HEK293 (cell line): ENCODE measurements around the gene INF2.
A peak's percentile ranks its signal among the peaks of the same experiment; 100 is the strongest.

ENCODE experiments used
- CTCF ChIA-PET: fragments of 350-600 bp; formaldehyde crosslinking; extraction: SDS; loops from one replicate; lab custom pipeline; 2021; ENCODE audit warnings: antibody characterized with exemption; lab: Yijun Ruan, JAX
- POLR2A ChIA-PET: fragments of 300-600 bp; formaldehyde crosslinking; extraction: SDS; loops from one replicate; lab custom pipeline; 2020; ENCODE audit warnings: antibody characterized with exemption, inconsistent platforms; lab: Yijun Ruan, JAX
- H3K27ac ChIP-seq: fragments of 200-500 bp; sonication (Bioruptor generic); 2 replicates; pipeline ENCODE4 v1.5.1; 2014; ENCODE audit warnings: low read depth, low read length, control low read depth, inconsistent platforms; ENCODE audit errors: extremely low read depth
- H3K36me3 ChIP-seq, 2 experiments: fragments of 200-500 bp in 1 of 2; sonication (Bioruptor generic) in 1 of 2; 1 replicate in 1 of 2; 2 replicates in 1 of 2; pipeline ENCODE4 v1.5.1; 2014 to 2017; ENCODE audit warnings: inconsistent platforms in 2 of 2, low read length in 2 of 2; ENCODE audit not compliant: control insufficient read depth in 2 of 2, insufficient read depth in 1 of 2
- H3K4me1 ChIP-seq: fragments of 200-500 bp; sonication (Bioruptor generic); 2 replicates; pipeline ENCODE4 v1.5.1; 2014; ENCODE audit warnings: mild to moderate bottlenecking, low read length, inconsistent platforms; ENCODE audit not compliant: control insufficient read depth, insufficient read depth
- H3K4me3 ChIP-seq: 2 replicates; pipeline ENCODE4 v1.5.1; 2011; ENCODE audit warnings: low read depth, mild to moderate bottlenecking, control low read depth, low read length, moderate library complexity
- H3K9me3 ChIP-seq: fragments of 200-500 bp; sonication (Bioruptor generic); 2 replicates; pipeline ENCODE4 v1.5.1; 2014; ENCODE audit warnings: low read depth, low read length, inconsistent platforms; ENCODE audit not compliant: control insufficient read depth, insufficient read depth
- EGR2 ChIP-seq: fragments of 450-650 bp; formaldehyde crosslinking; IDR thresholded peaks from 2 replicates; pipeline ENCODE4 v1.5.1; 2016; ENCODE audit warnings: low read depth, missing biosample characterization, missing genetic modification characterization
- GLI2 ChIP-seq: fragments of 450-650 bp; formaldehyde crosslinking; IDR thresholded peaks from 2 replicates; pipeline ENCODE4; 2017; ENCODE audit warnings: missing biosample characterization, missing genetic modification characterization, low read depth, borderline replicate concordance
- HOXD13 ChIP-seq: sonication (generic); formaldehyde crosslinking; IDR thresholded peaks from 2 replicates; pipeline ENCODE4 v1.8.0; 2022; ENCODE audit warnings: missing genetic modification reagents, borderline replicate concordance
- INSM2 ChIP-seq: fragments of 450-650 bp; formaldehyde crosslinking; IDR thresholded peaks from 2 replicates; pipeline ENCODE4 v1.5.1; 2016; ENCODE audit warnings: missing biosample characterization, missing genetic modification characterization
- PBX3 ChIP-seq: sonication (generic); formaldehyde crosslinking; IDR thresholded peaks from 2 replicates; pipeline ENCODE4 v1.8.1; 2022; ENCODE audit warnings: mild to moderate bottlenecking, moderate library complexity, missing genetic modification reagents
- REPIN1 ChIP-seq: fragments of 450-650 bp; formaldehyde crosslinking; IDR thresholded peaks from 2 replicates; pipeline ENCODE4 v1.5.1; 2017; ENCODE audit warnings: missing biosample characterization, missing genetic modification characterization, low read depth
- WT1 ChIP-seq: fragments of 450-650 bp; formaldehyde crosslinking; IDR thresholded peaks from 2 replicates; pipeline ENCODE4 v1.5.1; 2016; ENCODE audit warnings: missing biosample characterization, missing genetic modification characterization
- YY2 ChIP-seq: fragments of 450-650 bp; formaldehyde crosslinking; IDR thresholded peaks from 2 replicates; pipeline ENCODE4 v1.5.1; 2016; ENCODE audit warnings: missing biosample characterization, missing genetic modification characterization
- ZBTB49 ChIP-seq: fragments of 450-650 bp; formaldehyde crosslinking; IDR thresholded peaks from 2 replicates; pipeline ENCODE4 v1.5.1; 2016; ENCODE audit warnings: missing biosample characterization, missing genetic modification characterization, low read depth
- ZEB2 ChIP-seq: fragments of 450-650 bp; formaldehyde crosslinking; IDR thresholded peaks from 2 replicates; pipeline ENCODE4 v1.5.1; 2016; ENCODE audit warnings: missing biosample characterization, missing genetic modification characterization
- ZFHX2 ChIP-seq: fragments of 450-650 bp; formaldehyde crosslinking; conservative IDR thresholded peaks from 2 replicates; pipeline ENCODE4 v1.5.1; 2016; ENCODE audit warnings: missing biosample characterization, missing genetic modification characterization
- ZFP3 ChIP-seq: fragments of 450-650 bp; formaldehyde crosslinking; IDR thresholded peaks from 2 replicates; pipeline ENCODE4 v1.5.1; 2016; ENCODE audit warnings: low read depth, missing biosample characterization, missing genetic modification characterization
- ZNF133 ChIP-seq: fragments of 450-650 bp; formaldehyde crosslinking; IDR thresholded peaks from 2 replicates; pipeline ENCODE4 v1.5.1; 2016; ENCODE audit warnings: missing biosample characterization, missing genetic modification characterization
- ZNF214 ChIP-seq: fragments of 450-650 bp; formaldehyde crosslinking; IDR thresholded peaks from 2 replicates; pipeline ENCODE4 v1.5.1; 2017; ENCODE audit warnings: missing biosample characterization, mild to moderate bottlenecking, missing genetic modification characterization, borderline replicate concordance
- ZNF26 ChIP-seq: fragments of 450-650 bp; formaldehyde crosslinking; IDR thresholded peaks from 2 replicates; pipeline ENCODE4 v1.5.1; 2016; ENCODE audit warnings: missing biosample characterization, missing genetic modification characterization
- ZNF302 ChIP-seq: fragments of 450-650 bp; formaldehyde crosslinking; IDR thresholded peaks from 2 replicates; pipeline ENCODE4 v1.5.1; 2016; ENCODE audit warnings: missing biosample characterization, missing genetic modification characterization, low read depth
- ZNF341 ChIP-seq: fragments of 450-650 bp; formaldehyde crosslinking; IDR thresholded peaks from 2 replicates; pipeline ENCODE4; 2016; ENCODE audit warnings: low read depth, missing biosample characterization, missing genetic modification characterization
- ZNF529 ChIP-seq: fragments of 450-650 bp; formaldehyde crosslinking; IDR thresholded peaks from 2 replicates; pipeline ENCODE4 v1.5.1; 2017; ENCODE audit warnings: missing genetic modification characterization, missing biosample characterization; ENCODE audit not compliant: insufficient replicate concordance
- ZNF544 ChIP-seq: fragments of 450-650 bp; formaldehyde crosslinking; IDR thresholded peaks from 2 replicates; pipeline ENCODE4 v1.5.0; 2017; ENCODE audit warnings: missing biosample characterization, missing genetic modification characterization
- ZNF549 ChIP-seq: fragments of 450-650 bp; IDR thresholded peaks from 2 replicates; pipeline ENCODE4 v1.5.1; 2018; ENCODE audit warnings: missing biosample characterization, missing genetic modification characterization, mild to moderate bottlenecking, inconsistent platforms, moderate library complexity
- ZNF639 ChIP-seq: fragments of 450-650 bp; formaldehyde crosslinking; IDR thresholded peaks from 2 replicates; pipeline ENCODE4 v1.5.1; 2016; ENCODE audit warnings: missing biosample characterization, missing genetic modification characterization
- ZNF654 ChIP-seq: fragments of 450-650 bp; formaldehyde crosslinking; IDR thresholded peaks from 2 replicates; pipeline ENCODE4 v1.5.1; 2016; ENCODE audit warnings: low read depth, missing biosample characterization, missing genetic modification characterization
- ZNF704 ChIP-seq: fragments of 450-650 bp; formaldehyde crosslinking; IDR thresholded peaks from 2 replicates; pipeline ENCODE4 v1.5.1; 2016; ENCODE audit warnings: missing biosample characterization, missing genetic modification characterization
- ZNF707 ChIP-seq: fragments of 450-650 bp; formaldehyde crosslinking; IDR thresholded peaks from 2 replicates; pipeline ENCODE4 v1.5.1; 2016; ENCODE audit warnings: missing biosample characterization, missing genetic modification characterization
- ZNF768 ChIP-seq: fragments of 450-650 bp; formaldehyde crosslinking; IDR thresholded peaks from 2 replicates; pipeline ENCODE4 v1.5.1; 2018; ENCODE audit warnings: missing biosample characterization, mild to moderate bottlenecking, missing genetic modification characterization
- ZNF776 ChIP-seq: fragments of 450-650 bp; formaldehyde crosslinking; IDR thresholded peaks from 2 replicates; pipeline ENCODE4 v1.5.0; 2017; ENCODE audit warnings: missing biosample characterization, missing genetic modification characterization, borderline replicate concordance
- ZNF777 ChIP-seq: fragments of 450-650 bp; formaldehyde crosslinking; IDR thresholded peaks from 2 replicates; pipeline ENCODE4 v1.5.1; 2017; ENCODE audit warnings: missing biosample characterization, missing genetic modification characterization, borderline replicate concordance
- ZNF792 ChIP-seq: fragments of 450-650 bp; formaldehyde crosslinking; IDR thresholded peaks from 2 replicates; pipeline ENCODE4 v1.5.1; 2016; ENCODE audit warnings: missing biosample characterization, missing genetic modification characterization

The INF2 gene

GRCh38 chr14:104659764-104660523 is 29.5 kb upstream of the INF2 start (continued):
- TF ChIP-seq ZNF639 (tag by site-specific recombination), result no peak
- no peak for TF ChIP-seq REPIN1 (tag by site-specific recombination)
- TF ChIP-seq ZNF133, result no peak
- TF ChIP-seq ZFHX2, result peak; percentile 23; the same call in 1 of the 2 replicates
- TF ChIP-seq ZNF26 (tag by site-specific recombination), result no peak
- TF ChIP-seq EGR2 (tag by site-specific recombination), result peak; percentile 21; the same call in 1 of the 2 replicates
- TF ChIP-seq ZNF704 (tag by site-specific recombination), result no peak
- TF ChIP-seq ZNF544 (tag by site-specific recombination), result no peak
- TF ChIP-seq YY2 (tag by site-specific recombination), result no peak
- no peak for TF ChIP-seq WT1

- POLR2A ChIA-PET, result no interaction called here
- H3K4me1 ChIP-seq, result no peaks in the 10 kb centered on the region
- CTCF ChIA-PET, result no interaction called here
Observed at GRCh38 chr14:104660597-104660996, 28.8 kb upstream of the INF2 start.

More at GRCh38 chr14:104660597-104660996, 28.8 kb upstream of the INF2 start:
- Histone ChIP-seq H3K9me3 (no peaks in the 10 kb centered on the region), H3K36me3 (no peaks in the 10 kb centered on the region), H3K27ac (no peak overlapping the region), H3K4me3 (no peak overlapping the region)
- no peak for TF ChIP-seq ZNF776 (tag by site-specific recombination)
- TF ChIP-seq PBX3, result no peak
- TF ChIP-seq ZNF768 (tag by site-specific recombination), result no peak
- no peak for TF ChIP-seq ZNF777
- TF ChIP-seq ZNF302 (tag by site-specific recombination), result no peak
- no peak for TF ChIP-seq ZEB2
- TF ChIP-seq ZFP3 (tag by site-specific recombination), result no peak
- TF ChIP-seq ZNF214, result no peak
- no peak for TF ChIP-seq INSM2
- TF ChIP-seq ZNF341 (tag by site-specific recombination), result no peak
- no peak for TF ChIP-seq ZNF654
- no peak for TF ChIP-seq ZBTB49 (tag by site-specific recombination)
- TF ChIP-seq ZNF792 (tag by site-specific recombination), result no peak
- no peak for TF ChIP-seq ZNF549 (tag by site-specific recombination)
- TF ChIP-seq ZNF707 (tag by site-specific recombination), result no peak
- no peak for TF ChIP-seq ZNF529 (tag by site-specific recombination)
- no peak for TF ChIP-seq HOXD13 (CRISPR knock-in tag)
- TF ChIP-seq EGR2 (tag by site-specific recombination), result no peak
- TF ChIP-seq GLI2, result no peak
